Tibial nerve (tissue), 4 donors: Measurements from ENCODE around the gene RHOT1. TPM values are rescaled to one million over a fixed set of nuclear protein-coding genes. Genes with fewer than 3 reads are reported as not detected.
"Not testable (repeated sequence)": the region's sequence is repeated elsewhere in the genome, so short reads cannot be mapped to it uniquely, and the experiment has no call there.

Experiments
- DNase-seq, 2 donors: peaks; one replicate each; pipeline ENCODE4 v3.0.0-alpha.2; 2019; ENCODE audit warnings: low spot score in 2 of 2
- H3K27ac ChIP-seq, 4 donors: fragments of 200-600 bp; sonication (generic) in 3 of 4; one replicate each; pipeline ENCODE4 v1.5.1; 2017 to 2019; ENCODE audit warnings: mild to moderate bottlenecking in 1 of 4
- H3K27me3 ChIP-seq, 2 donors: fragments of 200-600 bp; sonication (generic) in 1 of 2; one replicate each; pipeline versions ENCODE4 v1.5.1 to v1.6.0; 2017 to 2019
- H3K36me3 ChIP-seq, 3 donors: fragments of 200-600 bp; sonication (generic); one replicate each; pipeline ENCODE4 v1.5.1; 2018 to 2019
- H3K4me1 ChIP-seq, 4 donors: fragments of 200-600 bp; sonication (generic) in 3 of 4; one replicate each; pipeline ENCODE4 v1.5.1; 2017 to 2019
- H3K4me3 ChIP-seq, 4 donors: fragments of 200-600 bp; sonication (generic) in 3 of 4; one replicate each; pipeline ENCODE4 v1.5.1; 2017 to 2019; ENCODE audit warnings: mild to moderate bottlenecking in 1 of 4, moderate library complexity in 1 of 4
- H3K9me3 ChIP-seq, 4 donors: fragments of 200-600 bp; sonication (generic) in 3 of 4; one replicate each; pipeline ENCODE4 v1.5.1; 2017 to 2019
- CTCF ChIP-seq, 5 experiments: fragments of 200-600 bp in 3 of 5; fragments of 450-650 bp in 2 of 5; sonication (generic) in 3 of 5; IDR thresholded peaks; one replicate each; pipeline ENCODE4 v1.5.1; 2016 to 2019; ENCODE audit warnings: antibody characterized with exemption in 5 of 5, mild to moderate bottlenecking in 3 of 5, moderate library complexity in 2 of 5
- EP300 ChIP-seq, 2 donors: sonication (generic); formaldehyde crosslinking; IDR thresholded peaks; one replicate each; pipeline ENCODE4 v1.6.1; 2017; ENCODE audit warnings: antibody characterized with exemption in 2 of 2, mild to moderate bottlenecking in 1 of 2
- POLR2A ChIP-seq, 2 donors: fragments of 450-650 bp; IDR thresholded peaks; one replicate each; pipeline ENCODE4 v1.6.1; 2017; ENCODE audit warnings: antibody characterized with exemption in 2 of 2, mild to moderate bottlenecking in 2 of 2, moderate library complexity in 2 of 2
- WGBS, 2 donors: methylation state at CpG; one replicate each; pipeline ENCODE4 v1.1.5; 2018; 5-methylcytosine and 5-hydroxymethylcytosine counted together
- total RNA-seq, 4 donors: library from RNA; depleted of rRNA; stranded (reverse); fragments of >200 nt; gene quantifications; one replicate each; pipeline ENCODE4 v1.1.0, GENCODE V29; 2016

Gene RHOT1
- total RNA-seq, 4 donors from 2014 or later = 40.2 to 78.0 (median 54.8) TPM

DNA sequence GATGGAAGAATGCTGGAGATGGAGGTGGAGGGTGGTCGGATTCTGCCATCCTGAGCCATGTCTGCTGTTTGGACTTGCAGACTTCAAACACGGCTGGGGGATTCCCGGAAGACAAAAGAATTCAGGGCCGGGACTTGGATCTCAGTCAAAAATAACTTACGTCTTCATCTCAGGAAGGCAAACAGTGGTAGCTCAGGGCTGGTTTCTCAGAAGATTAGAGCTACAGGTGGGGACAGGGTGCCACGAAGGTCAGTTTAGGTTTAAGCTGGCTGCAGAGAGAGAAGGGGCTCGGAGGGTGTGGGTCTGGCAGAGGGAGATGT, 119.1 kb downstream of the RHOT1 start:
- 40 to 46% methylated on average over 7 of the region's 7 CpGs for WGBS, 2 donors
- H3K27me3 ChIP-seq = peaks cover 0 to 8% of the 10 kb centered on the region in 2 donors
- TF ChIP-seq EP300 (IDR thresholded peaks at IDR 0.05) = no peak
- no peak for TF ChIP-seq POLR2A (IDR thresholded peaks at IDR 0.05)
- TF ChIP-seq CTCF (IDR thresholded peaks at IDR 0.05) = no peak

DNA sequence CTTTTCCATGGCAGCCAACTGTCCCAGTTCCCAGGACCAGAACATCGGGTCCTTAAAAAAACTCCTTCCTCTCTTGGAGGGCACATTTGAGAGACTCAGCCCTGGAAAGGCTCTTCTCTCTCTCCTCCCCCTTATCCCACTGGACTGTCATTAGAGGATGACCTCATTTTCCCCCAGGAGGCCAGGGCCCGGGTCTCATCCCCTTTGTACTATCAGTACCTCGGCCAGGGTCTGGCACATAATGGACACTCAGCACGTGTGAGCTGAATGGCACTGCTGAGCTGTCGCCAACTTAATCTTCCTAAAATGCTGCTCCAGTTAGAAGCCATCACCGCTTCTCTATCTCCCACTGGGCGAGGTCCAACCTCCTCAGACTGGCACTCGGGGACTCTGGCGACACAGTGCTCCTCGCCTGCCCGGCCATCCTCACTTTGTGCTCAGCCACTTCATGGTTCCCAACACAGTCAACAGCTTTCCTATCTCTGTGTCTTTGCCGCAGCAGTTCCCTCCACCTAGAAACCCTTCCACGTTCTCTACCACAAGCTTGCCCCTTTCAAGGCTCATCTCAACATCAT, 119.7 kb downstream of the RHOT1 start:
- Histone ChIP-seq H3K9me3 (no peaks in the 10 kb centered on the region), H3K27ac (no peak overlapping the region), H3K36me3 (no peaks in the 10 kb centered on the region), H3K4me1 (peaks cover 0 to 24% (median 9%) of the 10 kb centered on the region in 4 donors), H3K27me3 (peaks cover 0 to 15% of the 10 kb centered on the region in 2 donors), H3K4me3 (no peak overlapping the region)
- no peak for TF ChIP-seq EP300 (IDR thresholded peaks at IDR 0.05)
- no peak for TF ChIP-seq POLR2A (IDR thresholded peaks at IDR 0.05)
- no peak for TF ChIP-seq CTCF (IDR thresholded peaks at IDR 0.05)
- WGBS, 2 donors = 70 to 74% methylated on average over 13 of the region's 13 CpGs
- no peak for DNase-seq

More for the DNA sequence above, 119.1 kb downstream of the RHOT1 start:
- no peak overlapping the region for H3K27ac ChIP-seq
- no peaks in the 10 kb centered on the region for H3K9me3 ChIP-seq
- peaks cover 0 to 22% (median 2%) of the 10 kb centered on the region in 4 donors for H3K4me1 ChIP-seq
- H3K4me3 ChIP-seq = no peak overlapping the region
- DNase-seq = no peak
- H3K36me3 ChIP-seq = no peaks in the 10 kb centered on the region

DNA sequence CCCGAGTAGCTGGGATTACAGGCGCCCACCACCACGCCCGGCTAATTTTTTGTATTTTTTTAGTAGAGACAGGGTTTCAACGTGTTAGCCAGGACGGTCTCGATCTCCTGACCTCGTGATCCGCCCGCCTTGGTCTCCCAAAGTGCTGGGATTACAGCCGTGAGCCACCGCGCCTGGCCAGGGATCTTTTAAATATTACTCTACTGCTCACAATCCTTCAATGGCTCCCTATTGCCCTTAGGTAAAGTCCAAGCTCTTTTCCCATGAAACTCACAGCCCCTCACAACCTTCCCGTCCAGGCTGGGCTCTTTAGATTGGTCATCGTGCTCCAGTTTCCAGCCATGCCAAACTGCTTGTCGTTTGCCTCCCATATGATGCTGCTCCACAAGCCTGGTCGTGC, 121.2 kb downstream of the RHOT1 start:
- DNase-seq, H3K36me3 ChIP-seq, H3K4me3 ChIP-seq, H3K9me3 ChIP-seq, H3K27ac ChIP-seq: not testable (repeated sequence)
- 92 to 95% methylated on average over 17 of the region's 17 CpGs for WGBS, 2 donors
- Histone ChIP-seq H3K27me3 (peaks cover 0 to 29% of the 10 kb centered on the region in 2 donors), H3K4me1 (peaks cover 0 to 34% (median 12%) of the 10 kb centered on the region in 4 donors)

DNA sequence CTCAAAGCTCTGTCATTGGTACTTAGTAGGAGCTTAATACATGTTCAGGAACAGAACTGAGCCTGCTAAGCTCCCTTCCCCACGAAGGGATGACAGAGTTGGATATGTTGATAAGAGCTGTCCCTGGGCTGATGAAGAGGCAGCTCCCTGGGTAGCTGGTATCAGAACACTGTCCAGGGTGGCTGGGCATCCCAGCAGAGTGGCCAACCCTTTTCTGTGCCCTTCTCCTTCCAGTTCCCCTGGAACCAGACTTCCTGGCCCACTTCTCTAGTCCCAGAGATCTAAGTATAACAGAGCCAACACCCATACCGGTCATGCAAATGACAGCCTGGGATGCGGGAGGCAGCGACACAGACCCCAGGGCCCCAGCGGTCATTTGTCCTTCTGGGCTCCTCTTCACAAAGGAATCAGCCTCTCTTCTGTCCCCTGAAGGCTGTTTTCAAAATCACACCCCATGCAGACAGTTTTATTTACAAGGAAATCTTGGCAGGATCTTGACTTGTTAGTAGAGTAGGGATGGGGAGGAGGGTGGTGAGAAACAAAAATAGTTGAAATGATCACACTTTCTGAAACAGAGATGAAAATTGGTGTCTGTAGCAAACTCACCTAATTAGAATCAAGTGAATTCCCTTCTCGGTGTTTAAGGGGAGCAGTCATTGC, 122.0 kb downstream of the RHOT1 start:
- no peaks in the 10 kb centered on the region for H3K9me3 ChIP-seq
- H3K4me1 ChIP-seq = peaks cover 0 to 34% (median 12%) of the 10 kb centered on the region in 4 donors
- H3K27ac ChIP-seq = no peak overlapping the region
- H3K27me3 ChIP-seq = peaks cover 0 to 35% of the 10 kb centered on the region in 2 donors
- no peak for DNase-seq
- TF ChIP-seq CTCF (IDR thresholded peaks at IDR 0.05) = peak in 1 of 5 experiments; percentile 22
- TF ChIP-seq POLR2A (IDR thresholded peaks at IDR 0.05) = no peak
- no peak for TF ChIP-seq EP300 (IDR thresholded peaks at IDR 0.05)
- H3K4me3 ChIP-seq = no peak overlapping the region
- WGBS, 2 donors = 52 to 56% methylated on average over 6 of the region's 6 CpGs
- H3K36me3 ChIP-seq = no peaks in the 10 kb centered on the region

DNA sequence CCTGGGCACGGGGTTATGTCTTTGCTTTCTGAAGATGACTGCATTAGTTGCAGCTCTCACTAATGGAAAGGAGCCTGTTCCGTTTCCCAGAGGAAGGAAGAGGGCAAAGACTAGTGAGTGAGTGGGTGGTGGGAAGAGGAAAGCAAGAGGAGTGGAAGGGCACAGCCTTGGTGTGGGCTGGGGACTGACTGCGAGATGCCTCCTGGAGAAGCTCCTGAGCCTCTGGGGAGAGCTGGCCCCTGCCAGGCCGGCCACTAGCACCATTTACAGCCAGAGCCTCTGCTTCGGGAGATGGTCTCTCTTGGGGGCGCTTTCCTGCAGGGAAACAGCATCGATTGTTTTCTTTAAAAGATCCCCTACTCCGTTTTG, 122.5 kb downstream of the RHOT1 start:
- 17 to 28% methylated on average over 8 of the region's 8 CpGs for WGBS, 2 donors
- DNase-seq = no peak
- H3K4me3 ChIP-seq = peak overlapping the region in 2 of 4 donors; percentile 29 to 76
- no peaks in the 10 kb centered on the region for H3K36me3 ChIP-seq
- H3K9me3 ChIP-seq = no peaks in the 10 kb centered on the region
- H3K27me3 ChIP-seq = peaks cover 0 to 41% of the 10 kb centered on the region in 2 donors
- H3K27ac ChIP-seq = peak overlapping the region in 1 of 4 donors; percentile 0
- H3K4me1 ChIP-seq = peaks cover 0 to 34% (median 12%) of the 10 kb centered on the region in 4 donors
- TF ChIP-seq POLR2A (IDR thresholded peaks at IDR 0.05) (no peak), EP300 (IDR thresholded peaks at IDR 0.05) (no peak), CTCF (IDR thresholded peaks at IDR 0.05) (no peak)
